Fibroblast of skin of left biceps (primary cell): Measurements from ENCODE around the gene SORBS2.
A peak's percentile ranks its signal among the peaks of the same experiment; 100 is the strongest.
"Not testable (repeated sequence)": the region's sequence is repeated elsewhere in the genome, so short reads cannot be mapped to it uniquely, and the experiment has no call there.

Experiments
- DNase-seq, 2 experiments: peaks; one replicate each; pipeline ENCODE4 v3.0.0-alpha.2; 2013; ENCODE audit warnings: low read depth in 2 of 2

Gene SORBS2, protein sequence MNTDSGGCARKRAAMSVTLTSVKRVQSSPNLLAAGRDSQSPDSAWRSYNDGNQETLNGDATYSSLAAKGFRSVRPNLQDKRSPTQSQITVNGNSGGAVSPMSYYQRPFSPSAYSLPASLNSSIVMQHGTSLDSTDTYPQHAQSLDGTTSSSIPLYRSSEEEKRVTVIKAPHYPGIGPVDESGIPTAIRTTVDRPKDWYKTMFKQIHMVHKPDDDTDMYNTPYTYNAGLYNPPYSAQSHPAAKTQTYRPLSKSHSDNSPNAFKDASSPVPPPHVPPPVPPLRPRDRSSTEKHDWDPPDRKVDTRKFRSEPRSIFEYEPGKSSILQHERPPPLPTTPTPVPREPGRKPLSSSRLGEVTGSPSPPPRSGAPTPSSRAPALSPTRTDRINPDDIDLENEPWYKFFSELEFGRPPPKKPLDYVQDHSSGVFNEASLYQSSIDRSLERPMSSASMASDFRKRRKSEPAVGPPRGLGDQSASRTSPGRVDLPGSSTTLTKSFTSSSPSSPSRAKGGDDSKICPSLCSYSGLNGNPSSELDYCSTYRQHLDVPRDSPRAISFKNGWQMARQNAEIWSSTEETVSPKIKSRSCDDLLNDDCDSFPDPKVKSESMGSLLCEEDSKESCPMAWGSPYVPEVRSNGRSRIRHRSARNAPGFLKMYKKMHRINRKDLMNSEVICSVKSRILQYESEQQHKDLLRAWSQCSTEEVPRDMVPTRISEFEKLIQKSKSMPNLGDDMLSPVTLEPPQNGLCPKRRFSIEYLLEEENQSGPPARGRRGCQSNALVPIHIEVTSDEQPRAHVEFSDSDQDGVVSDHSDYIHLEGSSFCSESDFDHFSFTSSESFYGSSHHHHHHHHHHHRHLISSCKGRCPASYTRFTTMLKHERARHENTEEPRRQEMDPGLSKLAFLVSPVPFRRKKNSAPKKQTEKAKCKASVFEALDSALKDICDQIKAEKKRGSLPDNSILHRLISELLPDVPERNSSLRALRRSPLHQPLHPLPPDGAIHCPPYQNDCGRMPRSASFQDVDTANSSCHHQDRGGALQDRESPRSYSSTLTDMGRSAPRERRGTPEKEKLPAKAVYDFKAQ (N-terminal part only)

DNA sequence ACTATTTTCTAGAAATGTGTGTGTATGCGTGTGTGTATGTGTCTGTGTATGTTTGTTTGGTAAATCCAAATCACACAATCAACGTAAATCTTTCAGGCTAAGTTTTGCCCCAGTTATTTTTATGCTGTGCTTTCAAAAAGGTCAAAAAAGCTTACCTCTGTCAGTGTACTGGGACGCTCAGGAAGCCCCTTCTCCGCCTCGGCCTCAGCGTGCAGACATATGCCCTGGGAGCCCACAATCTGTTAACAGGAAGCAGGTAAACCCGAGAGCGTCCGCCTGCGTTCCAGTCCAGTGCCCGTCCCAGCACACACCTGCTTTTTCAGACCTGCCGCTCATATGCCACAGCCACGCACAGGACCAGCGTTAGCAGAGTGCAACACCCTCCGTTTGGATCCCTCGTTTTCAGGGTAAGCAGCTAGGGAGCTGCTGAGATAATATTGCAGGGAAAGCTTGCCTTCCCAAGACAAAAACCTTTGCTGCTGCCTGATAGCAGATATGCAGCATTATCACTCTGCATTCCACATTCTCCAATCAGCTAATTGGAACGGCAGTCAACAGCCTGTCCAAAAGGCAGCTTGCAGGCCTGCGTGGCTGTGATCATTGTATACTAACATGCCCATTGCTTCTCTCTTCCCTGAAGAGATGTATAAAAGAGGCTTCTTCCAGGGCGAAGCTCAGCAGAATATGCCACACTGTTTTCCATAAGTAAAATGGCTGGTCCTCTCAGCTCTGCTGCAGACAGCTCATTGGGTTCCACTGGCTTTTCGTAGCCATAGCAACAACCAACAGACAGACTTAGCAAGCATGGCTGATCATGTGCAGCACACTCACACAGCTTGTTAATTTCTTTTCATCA lies at the start of gene SORBS2:
TSS of gene SORBS2 (minus strand) at position 686 of the 856 bp plus-strand sequence. CDS start 121,623 bp downstream, outside the sequence.
- DNase-seq: no peak

DNA sequence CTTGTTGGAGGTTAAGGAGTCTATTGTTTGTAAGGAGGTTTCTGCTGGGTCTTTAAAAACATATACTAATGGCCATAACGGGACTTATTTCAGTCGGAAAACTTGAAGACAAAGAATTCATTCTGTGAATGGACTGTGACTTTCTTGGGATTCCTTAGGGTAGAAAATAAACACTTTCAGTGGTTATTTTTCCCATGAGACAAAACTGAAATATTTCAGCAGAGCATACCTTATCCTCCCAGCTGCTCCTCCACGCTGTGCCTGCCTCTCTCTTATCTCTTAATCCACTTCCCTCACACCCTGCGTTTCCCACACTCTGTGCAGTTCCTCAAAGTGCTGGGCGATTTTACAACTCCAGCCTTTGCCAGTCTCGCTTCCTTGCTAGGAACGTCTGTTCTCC lies 47.1 kb upstream of the SORBS2 start:
- no peak for DNase-seq

DNA sequence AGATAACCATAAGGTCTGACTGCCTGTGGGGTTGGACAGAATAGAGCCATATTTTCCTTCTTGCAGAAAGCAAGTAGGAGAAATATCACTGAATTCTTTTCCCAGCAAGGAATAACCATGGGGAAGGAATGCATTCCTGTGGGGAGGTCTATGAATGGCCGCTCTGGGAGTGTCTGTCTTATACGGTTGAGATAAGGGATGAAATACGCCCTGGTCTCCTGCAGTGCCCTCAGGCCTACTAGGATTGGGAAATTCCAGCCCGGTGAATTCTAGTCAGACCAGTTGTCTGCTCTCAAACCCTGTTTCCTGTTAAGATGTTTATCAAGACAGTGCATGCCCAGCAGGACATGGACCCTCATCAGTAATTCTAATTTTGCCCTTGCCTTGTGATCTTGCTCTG lies 45.6 kb upstream of the SORBS2 start:
- DNase-seq: not testable (repeated sequence)

DNA sequence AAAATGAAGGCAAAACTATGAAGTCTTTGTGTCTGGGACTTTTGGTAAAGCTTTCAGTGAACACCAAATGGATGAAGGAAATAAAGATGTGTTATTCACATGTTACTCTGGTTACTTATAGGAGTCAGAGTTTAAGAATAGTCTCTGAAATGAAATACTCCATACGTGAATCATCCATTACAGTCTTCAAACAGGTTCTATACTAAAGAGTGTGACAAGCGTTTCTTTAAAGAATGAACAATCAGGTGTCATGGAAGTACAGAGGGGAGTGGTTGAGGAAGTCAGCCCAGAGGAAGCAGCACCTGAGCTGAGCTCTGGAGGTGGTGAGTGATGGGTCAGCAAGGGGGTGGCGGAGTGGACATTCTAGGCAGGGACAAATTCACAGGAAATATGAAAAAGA lies 41.8 kb upstream of the SORBS2 start:
- DNase-seq: no peak

DNA sequence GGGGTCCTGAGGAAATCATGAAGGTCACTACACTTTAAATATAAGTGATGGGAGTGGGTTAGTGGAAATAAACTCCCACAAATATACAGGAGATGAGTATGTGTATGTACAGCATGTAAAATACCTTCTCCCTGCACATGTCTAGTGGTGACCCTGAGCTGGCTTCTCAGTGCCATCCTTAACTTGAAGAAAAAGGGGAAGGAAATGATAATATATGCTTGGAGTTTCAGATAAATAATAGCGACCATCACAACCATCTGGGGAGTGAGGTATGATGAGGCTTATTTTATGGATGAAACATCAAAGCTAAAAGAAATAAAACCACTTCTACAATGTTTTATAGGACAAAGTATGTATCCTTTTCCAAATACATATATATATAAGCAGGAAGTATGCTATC lies 41.0 kb upstream of the SORBS2 start:
- no peak for DNase-seq

DNA sequence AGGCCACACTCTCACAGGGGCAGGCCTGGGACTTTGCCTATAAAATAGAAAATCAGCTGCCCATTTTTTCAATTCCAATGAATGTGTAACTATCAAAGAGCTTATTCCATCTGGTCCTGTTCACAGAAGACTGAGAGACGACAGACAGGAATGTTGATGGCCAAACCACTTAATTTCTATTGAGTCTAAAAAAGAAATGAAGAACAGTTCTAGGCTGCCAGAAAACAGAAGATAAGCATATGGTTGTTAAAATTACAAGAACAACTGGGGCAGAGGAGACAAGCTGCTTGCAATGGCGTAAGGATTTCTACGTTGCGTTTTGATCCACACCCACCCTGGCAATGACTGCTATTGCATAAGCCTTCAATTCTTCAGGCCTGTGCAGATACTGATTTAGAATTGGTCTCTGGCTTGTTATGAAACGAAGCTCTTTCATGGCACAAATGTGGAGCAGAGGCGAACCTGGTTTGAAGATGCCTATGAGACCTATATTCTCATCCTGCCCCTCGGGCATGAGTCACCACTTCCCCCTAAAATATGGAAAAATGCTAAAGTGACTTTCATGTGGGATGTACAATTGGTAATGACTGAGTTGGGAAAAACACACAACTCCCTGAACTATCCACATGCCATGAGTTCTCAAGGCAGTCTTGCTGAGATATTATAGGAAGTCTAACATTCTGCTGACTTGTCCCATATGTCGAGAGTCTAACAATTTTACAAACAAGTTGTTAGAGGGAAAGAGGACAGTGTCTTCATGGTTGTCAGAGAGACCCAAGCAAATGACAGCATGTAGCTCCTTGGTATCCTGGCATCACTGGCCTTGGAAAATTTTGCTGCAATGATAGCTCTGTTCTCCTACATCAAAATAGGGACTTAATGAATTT lies 37.9 kb upstream of the SORBS2 start:
- DNase-seq: peak; percentile 57 to 65

DNA sequence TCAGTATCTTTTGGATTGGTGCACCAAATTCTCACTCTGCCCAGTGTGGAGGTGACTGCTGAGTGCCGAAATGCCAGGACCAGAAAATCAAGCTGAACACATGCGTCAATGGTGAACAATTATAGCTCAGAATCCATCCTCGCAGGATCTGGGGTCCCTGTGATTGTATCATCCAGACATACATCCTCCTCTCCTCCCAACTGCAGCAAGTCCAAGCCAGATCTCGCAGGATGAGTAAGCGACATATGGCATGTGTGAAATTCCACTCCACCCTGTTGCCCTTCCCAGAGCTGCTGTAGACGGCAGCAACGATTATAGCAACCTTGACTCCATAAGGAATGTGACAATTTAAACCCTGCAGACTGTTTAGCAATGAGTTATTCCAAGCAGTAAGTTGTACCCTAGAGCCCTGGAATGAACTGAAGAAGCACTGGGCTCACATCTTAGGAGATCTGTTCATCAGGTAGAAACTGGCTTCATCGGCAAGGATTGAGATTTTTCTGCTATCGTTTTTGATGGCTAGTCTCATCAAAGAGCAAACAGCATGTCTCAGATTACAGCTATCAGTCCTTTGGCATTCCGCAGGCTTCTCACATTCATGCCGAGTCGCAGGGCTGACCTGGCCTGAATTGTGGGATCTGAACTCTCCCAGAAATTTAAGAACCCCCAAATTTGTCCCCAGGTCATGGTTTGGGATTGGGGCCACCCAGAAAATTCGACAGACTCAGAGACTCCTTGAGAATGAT lies 35.5 kb upstream of the SORBS2 start:
- peak; percentile 83 to 85 for DNase-seq

DNA sequence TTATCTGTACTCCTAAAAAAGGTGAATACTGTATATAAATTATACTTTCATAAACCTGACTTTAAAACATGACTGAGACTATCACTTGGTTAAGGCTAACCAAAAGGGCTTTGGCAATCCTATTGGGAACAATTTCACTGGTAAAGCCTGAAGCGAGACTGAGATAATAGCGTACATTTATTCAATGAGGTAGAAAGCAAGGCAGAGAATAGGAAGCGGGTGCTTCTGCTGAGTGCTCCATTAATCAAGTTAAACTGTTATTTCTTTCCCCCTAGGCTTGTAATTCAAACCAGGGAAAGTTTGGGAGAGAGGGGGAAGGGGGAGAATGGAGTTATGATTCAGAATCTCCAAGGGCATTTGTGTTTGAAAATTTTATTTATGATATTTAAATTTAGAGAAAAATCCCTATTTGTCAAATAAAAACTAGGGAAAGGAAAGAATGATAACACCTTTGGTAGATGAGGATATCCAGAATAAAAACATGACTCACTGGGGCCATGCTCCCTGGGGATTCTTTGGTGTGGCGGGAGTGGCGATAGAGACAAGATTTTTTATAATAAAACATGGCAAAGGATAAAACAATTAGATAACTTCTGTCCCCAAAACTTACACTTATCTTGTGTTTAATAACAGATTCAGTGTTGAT lies 34.6 kb upstream of the SORBS2 start:
- peak in 1 of 2 experiments; percentile 35 for DNase-seq

DNA sequence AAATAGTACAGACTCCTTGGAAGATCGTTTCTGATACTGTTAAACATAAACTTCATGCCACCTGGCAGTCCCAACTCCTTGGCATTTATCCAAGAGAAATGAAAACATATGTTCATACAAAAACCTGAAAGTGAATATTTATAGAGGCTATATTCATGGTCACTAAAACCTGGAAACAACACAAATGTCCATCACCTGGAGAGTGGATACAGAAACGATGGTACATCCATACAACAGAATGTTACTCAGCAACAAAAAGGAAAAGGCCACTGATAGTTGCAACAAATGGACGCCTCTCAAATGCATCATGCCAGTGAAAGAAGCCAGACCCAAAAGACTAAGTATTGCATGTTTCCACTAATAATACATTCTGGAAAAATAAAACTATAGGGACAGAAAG lies 34.0 kb upstream of the SORBS2 start:
- no peak for DNase-seq

DNA sequence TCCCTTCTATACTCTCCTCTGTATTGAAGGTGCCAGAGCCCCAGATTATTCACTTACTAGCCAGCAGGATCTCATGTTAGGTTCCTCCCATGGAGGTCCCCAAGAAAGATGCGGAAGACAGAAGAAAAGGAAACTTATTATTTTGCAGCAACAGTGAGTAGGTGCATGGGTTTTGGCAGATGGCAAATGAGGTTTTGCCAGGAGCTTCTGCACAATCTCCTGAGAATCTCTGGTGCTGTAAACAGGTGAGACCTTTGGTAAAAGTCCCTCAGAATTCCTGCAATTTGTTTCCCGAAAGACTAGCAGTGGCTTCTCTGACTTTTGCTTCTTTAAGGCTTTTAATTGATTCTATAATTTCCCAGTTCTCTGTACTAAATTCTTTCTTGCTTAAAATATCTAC lies 29.5 kb upstream of the SORBS2 start:
- no peak for DNase-seq

DNA sequence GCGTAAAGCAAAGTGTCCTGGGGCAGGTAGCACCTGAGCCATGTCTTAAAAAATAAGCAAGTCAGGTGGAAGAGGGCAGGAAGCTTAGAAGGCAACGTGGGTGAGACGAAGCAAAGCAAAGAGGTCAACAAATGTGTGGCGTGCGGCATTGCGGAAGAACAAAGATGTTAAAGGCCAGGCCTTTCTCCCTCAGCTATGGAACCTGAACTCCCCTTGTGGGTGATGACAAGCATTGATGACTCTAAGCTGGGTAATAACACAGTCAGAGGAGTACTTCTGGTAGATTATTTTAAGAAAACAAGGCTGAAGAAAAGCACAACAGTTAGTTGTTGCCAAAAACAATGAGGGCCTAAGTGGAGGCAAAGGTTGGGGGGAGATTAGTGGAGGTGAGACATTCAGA lies 29.0 kb upstream of the SORBS2 start:
- DNase-seq: no peak

DNA sequence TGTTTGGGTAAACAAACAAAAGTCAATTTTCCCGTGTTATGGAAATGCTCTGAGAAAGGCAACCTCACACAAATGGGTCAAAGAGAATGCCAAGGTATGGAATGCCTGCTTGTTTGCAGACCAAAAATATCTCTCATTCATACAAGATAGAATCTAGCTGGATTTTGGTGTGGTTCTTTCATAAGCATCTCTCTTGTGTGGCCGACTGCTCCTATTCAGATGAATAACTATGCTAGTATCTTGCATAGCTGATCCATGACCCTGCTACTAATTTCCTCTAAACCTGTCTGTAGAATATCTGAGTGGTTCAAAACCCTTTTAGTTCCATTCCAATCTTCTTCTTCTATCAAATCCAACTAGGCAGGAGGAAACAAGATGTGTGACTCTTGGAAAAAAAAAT lies 28.2 kb upstream of the SORBS2 start:
- DNase-seq: no peak

DNA sequence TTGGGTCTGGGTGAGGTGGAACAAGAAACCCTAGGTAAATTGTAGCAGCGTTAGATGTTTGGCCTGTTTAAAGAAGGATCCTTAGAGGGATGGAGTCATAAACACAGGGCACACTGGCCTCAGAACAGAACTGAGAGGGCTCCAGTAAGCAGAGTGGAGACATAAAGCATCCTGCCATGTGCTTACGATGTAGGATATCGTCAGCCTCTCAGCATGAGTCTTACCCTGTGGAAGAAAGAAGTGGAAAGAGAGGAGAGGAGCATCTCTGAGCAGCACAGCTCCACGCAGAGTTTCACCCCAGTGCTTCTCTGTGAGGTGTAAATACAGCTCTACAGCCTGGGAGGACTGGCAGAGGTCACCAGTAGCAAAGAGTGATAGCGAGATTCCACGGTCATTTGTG lies 27.8 kb upstream of the SORBS2 start:
- no peak for DNase-seq

DNA sequence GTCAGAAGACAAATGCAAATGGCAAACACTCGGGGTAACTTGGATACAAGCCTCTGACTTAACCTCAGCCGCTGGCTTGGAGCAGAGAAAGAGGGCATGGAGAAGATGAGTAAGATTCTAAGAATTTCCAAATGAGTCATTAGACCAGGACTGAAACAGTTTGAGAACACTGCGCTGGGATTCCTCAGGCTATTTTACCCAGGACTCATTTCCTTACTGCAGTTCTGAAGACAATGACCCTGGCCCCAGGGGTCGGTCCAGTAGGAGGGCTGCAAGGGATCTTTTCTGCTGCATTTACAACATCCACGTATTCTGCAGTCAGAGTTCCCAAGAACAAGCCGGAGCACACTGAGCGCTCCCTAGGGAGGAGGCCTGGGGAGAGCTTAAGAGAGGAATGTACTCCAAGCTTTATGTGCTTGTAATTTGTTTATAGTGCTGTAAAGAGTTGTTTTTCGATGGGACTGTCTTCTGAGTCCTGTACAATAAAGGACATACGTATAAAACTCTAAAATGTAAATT lies 27.3 kb upstream of the SORBS2 start:
- peak; percentile 70 to 79 for DNase-seq

DNA sequence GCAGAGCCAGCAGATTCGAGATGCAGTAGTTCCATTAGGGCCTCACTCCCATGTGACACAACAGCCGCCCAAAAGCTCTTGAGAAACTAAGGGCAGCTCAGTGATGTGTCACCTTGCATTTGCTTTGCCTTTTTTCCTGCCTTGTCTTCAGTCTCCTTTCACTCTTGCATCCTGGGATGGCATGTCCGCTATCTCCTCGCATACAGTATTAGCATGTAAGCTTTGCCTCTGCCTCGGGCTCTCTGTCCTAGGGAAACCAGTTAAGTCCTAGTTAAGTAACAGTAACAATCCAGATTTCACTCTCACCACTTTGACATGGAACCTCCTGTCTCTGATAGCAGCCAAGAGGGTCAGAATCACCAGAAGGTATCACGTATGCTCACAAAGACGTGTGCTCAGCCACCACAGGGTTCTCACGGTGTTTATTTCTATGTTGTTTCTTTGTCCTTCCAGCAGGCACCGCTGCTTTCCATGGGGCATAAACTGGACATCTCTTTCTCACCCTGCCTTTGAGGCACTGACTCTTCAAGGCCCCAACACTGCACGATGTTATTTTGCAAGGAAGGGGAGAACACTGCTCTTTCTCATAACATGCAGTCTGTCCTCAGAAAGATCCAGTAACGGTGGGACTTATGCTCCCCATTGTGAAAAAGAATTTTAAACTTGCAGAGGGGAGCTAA lies 26.7 kb upstream of the SORBS2 start:
- no peak for DNase-seq

DNA sequence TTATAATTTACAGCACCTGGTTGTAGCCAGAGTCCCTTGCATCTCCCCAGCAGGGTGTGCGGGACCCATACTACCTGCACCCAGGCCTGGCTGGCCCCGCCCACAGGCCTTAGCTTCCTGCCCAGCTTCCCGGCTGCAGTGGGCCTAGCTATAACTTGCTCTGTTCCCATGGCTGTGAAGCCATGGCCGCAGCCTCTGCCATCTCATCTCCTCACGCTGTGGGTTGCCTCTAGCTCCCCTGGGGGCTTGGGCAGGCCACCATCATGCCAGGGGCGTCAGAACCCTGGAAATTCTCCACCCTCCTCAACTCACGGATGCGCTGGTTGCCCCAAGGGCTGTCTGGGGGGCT lies 26.1 kb upstream of the SORBS2 start:
- no peak for DNase-seq

DNA sequence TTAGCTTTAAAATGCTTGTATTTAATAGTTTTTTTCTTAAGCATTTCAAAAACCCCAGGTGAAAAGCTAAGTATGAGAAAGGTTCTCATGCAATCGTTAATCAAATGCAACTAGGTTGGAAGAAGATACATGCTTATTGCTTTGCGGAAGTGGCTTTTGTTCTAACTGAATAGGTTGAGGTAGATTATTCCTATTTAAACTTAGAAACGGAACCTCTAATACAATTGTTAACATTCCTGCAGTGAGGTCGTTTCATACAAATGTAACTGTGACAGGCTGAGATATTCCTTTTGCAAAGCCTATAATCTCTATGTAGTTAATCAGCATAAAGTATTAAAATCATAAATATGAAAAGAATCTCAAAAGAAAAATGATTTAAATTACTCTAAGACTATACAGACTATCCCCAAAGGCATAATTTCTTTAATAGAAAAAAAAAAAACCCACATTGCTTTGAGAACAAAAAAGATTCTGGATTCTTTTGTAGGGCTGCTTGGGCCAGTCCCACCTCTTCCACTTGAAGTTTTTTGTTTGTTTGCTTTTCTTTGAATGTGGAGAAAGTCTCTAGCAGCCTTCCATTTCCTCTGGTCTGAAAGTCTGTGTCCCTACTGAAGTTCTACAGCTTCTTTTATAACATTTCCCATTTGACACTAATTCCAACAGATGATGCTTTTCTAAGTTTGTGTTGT lies 25.6 kb upstream of the SORBS2 start:
- DNase-seq: no peak
